ENCODE results near the gene PWWP2B.
"Not testable (repeated sequence)": the region's sequence is repeated elsewhere in the genome, so short reads cannot be mapped to it uniquely, and the experiment has no call there.

The PWWP2B gene

GRCh38 chr10:132363921-132364593 lies 32.9 kb upstream of the PWWP2B start:
- DNase-seq = peak; percentile 31

DNA sequence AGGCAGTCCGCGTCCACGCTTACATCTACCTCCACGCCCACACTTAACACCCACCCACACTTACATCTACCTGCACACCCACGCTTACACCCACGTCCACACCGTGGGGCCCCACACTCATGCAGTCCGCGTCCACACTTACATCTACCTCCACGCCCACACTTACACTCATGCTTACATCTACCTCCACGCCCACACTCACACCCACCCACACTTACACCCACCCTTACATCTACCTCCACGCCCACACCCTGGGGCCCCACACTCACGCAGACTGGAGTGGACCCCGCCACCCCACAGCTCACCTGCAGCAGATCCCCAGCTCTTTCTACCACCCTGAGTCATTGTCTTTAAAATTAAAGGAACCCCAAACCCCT lies 32.4 kb upstream of the PWWP2B start:
- no peak for DNase-seq

GRCh38 chr10:132365102-132365501 lies 31.9 kb upstream of the PWWP2B start:
- DNase-seq = no peak

- no peak for DNase-seq
Observed at GRCh38 chr10:132366006-132366405, 31.0 kb upstream of the PWWP2B start.

- no peak for DNase-seq
Observed at GRCh38 chr10:132366499-132366898, 30.5 kb upstream of the PWWP2B start.

- DNase-seq = no peak
Observed at GRCh38 chr10:132368391-132368790, 28.6 kb upstream of the PWWP2B start.

- peak; percentile 79 for DNase-seq
Observed at GRCh38 chr10:132368881-132369635, 27.9 kb upstream of the PWWP2B start.

DNA sequence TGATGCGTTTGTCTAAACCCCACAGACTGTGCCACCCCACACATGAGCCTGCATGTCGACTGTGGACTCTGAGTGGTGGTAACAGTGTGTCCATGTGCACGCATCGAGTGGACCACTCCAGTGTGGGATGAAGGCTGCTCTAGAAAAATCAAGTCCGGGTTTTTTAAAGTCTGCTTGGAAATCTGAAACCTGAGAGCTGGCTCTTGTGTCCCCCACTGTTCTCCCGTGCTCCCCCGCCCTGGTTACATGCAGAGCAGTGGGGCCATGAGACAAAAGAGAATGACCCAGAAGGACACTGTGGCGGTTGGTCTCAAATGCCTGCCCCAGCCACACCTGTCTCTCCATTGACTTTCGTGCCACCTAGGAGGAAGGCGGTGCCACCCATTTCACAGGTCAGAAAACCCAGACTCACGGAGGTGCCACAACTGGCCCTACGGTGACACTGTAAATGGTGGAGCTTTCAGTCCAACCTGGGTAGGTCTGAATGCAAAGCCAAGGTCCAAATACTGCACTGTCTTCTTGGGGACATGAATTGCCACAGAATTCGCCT lies 27.3 kb upstream of the PWWP2B start:
- DNase-seq = no peak

DNA sequence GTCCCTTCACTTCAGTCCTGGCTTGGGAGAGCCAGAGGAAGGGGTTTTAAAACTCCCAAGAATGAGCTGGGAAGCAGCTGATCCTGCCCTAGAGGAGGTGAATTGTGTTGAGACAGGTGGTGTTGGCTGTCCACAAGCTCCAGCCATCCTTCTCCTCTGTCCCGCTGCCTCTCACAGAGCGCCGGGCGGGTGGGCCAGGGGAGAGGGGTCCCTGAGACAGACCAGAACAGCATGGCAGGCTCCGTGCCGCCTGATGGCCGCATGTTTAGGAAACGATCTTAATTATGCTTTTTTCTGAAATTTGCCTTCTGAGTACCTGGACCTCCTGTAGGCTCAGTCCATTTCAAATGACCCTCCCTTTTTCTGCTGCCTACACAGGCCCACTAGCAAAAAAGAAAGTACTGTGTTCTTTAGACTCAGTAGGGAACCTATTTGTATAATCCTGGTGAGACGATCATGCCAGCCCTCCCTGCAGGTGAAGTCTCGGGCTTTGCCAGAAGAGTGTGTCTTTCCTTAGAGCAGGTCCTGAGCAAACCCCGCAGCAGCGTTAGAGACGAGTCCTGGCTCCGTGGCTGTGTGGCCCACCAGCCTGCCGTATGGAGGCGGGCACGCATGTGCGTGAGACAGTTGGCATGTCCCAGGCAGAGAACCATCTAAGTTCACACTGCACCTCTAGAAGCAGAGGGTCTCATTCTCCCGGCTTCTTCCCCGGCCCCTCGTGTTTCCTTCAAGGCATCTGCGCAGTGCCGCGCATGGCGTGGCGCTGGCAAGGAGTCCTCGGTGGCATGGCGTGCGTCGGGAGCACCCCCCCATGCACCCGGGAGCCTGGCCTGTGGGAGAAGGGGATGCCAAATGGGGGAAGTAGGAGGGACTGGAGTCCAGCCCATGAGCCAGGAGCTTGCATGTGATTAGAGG lies 26.3 kb upstream of the PWWP2B start:
- DNase-seq = no peak

DNA sequence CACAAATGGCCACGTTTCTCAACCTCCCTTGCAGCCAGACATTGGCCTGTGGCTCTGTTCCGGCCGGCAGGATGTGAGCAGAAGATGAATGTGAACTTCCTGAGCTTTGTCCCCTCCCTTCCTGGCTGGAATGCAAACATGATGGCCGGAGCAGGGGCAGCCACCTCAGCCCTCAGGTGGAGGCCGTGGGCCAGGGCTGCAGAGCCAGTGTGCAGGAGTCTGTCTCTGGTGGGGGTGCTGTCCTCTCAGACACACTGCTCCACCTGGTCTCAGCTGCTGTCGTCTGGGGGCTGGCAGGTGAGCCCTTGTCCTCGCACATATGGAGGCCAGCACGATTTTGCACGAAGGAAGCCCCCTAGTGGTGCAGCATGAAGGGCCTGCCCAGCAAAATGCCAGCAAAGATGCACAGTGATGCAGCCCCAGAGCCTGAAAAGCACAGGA lies 25.3 kb upstream of the PWWP2B start:
- no peak for DNase-seq

DNA sequence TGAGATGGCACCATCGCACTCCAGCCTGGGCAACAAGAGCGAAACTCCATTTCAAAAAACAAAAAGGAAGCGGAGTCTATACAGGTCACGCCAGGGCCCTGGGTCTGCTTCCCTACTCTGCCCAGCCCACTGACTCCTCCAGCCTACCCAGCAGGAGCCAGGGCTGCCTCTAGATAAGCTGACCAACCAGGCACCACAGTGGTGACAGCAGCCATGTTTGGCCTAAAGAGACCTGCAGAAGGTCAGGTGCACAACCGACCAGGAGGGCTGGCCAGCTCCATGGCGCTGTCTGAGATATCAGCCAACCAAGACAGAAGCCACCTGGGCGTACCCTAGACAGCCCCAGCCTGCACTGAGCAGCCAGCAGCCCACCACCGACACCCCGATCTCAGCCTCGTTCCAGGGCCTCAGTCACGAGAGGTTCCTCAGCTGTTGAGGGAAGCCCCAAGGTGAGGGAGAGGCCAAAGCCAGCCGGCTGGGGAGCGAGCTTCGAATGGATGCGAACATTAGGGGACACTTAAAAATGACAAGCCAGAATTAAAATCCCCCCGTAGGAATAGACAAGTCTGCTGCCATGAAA lies 24.4 kb upstream of the PWWP2B start:
- DNase-seq = no peak

GRCh38 chr10:132373241-132373955 lies 23.6 kb upstream of the PWWP2B start:
- DNase-seq = no peak

DNA sequence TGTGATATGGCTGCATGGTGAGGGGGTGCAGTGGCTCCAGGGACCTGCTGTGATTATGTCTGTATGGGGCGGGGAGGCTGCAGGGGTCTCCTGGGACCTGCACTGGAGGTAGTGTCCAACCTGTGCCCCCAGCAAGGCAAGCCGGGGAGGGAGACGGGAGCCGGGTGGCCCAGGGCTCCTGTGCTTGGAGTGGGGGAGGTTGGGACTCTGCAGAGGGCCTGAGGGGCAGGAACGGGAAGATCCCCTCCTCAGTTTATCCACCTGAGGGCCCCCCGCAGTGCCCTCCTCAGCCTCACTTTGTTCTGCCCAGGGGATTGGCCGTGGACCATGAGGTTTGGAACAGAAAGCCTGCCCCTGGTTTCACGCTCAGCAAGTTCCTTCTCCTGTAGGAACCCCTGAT lies 22.8 kb upstream of the PWWP2B start:
- DNase-seq = no peak

- no peak for DNase-seq
Observed at GRCh38 chr10:132374612-132375011, 22.4 kb upstream of the PWWP2B start.

DNA sequence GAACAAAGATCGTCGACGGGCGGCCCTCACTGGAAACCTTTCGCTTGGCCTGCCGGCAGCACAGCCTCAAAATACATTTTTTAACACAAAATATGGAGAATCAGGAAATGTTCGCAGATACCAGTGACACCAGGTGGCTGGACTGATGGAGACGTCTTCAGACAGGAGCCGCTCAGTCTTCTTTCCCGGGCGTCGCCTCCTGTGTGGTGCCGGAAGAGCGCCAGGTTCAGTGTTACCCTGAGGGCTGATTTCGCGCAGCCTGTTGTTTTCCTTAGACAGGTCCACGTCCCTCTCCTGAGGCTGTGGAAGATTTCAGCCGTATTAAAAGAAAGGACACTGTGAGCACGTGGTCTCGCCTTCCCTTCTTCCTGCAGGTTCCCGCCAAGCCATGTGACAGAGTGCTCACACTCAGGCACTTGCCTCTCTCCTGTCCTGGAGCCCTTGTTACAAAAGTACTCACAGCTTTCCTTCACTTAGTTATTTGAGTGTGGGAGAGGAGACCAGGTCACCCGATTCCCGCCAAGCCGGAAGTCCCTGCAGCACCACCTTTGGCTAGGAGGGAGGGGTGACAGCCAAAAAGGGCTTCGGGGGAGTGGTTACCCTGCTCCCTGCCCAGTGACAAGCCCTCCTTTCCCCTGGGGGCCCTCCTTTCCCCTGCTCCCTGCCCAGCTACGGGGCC lies 21.7 kb upstream of the PWWP2B start:
- DNase-seq = no peak

GRCh38 chr10:132375795-132376297 lies 21.2 kb upstream of the PWWP2B start:
- DNase-seq = no peak

- DNase-seq = no peak
Observed at GRCh38 chr10:132376394-132376851, 20.6 kb upstream of the PWWP2B start.

- DNase-seq = no peak
Observed at GRCh38 chr10:132377326-132377725, 19.7 kb upstream of the PWWP2B start.

- DNase-seq = not testable (repeated sequence)
Observed at GRCh38 chr10:132379026-132379425, 18.0 kb upstream of the PWWP2B start.

DNA sequence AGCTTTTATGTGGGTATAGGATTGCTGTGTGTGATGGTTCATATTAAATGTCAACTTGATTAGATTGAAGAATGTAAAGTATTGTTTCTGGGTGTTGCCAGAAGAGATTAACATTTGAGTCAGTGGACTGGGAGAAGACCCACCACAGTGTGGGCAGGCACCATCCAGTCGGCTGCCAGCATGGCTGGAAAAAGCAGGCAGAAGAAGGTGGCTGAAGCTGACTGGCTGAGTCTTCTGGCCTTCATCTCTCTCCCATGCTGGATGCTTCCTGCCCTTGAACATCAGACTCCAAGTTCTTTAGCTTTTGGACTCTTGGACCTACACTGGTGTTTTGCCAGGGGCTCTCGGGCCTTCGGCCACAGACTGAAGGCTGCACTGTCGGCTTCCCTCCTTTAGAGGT lies 16.0 kb upstream of the PWWP2B start:
- DNase-seq = not testable (repeated sequence)

GRCh38 chr10:132381741-132382140 lies 15.3 kb upstream of the PWWP2B start:
- DNase-seq = no peak

Measured in EL (cell line).